A673 (cell line): Measurements from ENCODE around the gene HPX. TPM values are rescaled to one million over a fixed set of nuclear protein-coding genes. Genes with fewer than 3 reads are reported as not detected.

Experiments used
- BruUV-seq: library from RNA; stranded (reverse); fragments of 400-500 nt; replicated peaks from 2 replicates; lab custom pipeline; 2021; lab: Mats Ljungman, UMichigan
- CTCF ChIA-PET: fragments of 300-600 bp; sonication (Branson Sonifier 250); formaldehyde crosslinking; loops from one replicate; lab custom pipeline; 2022; ENCODE audit warnings: antibody characterized with exemption; lab: Charles Lee
- POLR2A ChIA-PET: fragments of 300-600 bp; sonication (Branson Sonifier 250); formaldehyde crosslinking; loops from one replicate; lab custom pipeline; 2022; ENCODE audit warnings: antibody characterized with exemption; ENCODE audit not compliant: low non-redundant PET; lab: Charles Lee
- DNase-seq: peaks from one replicate; pipeline ENCODE4 v3.0.0-alpha.2; 2015; ENCODE audit warnings: low spot score
- H3K27ac ChIP-seq: fragments of 200-600 bp; sonication (generic); 2 replicates; pipeline ENCODE4 v1.5.1; 2016; ENCODE audit warnings: mixed run types, low read depth, mild to moderate bottlenecking, mixed read lengths, antibody characterized with exemption, low read length; ENCODE audit not compliant: poor library complexity, severe bottlenecking
- H3K27me3 ChIP-seq: fragments of 200-600 bp; sonication (generic); replicated peaks from 2 replicates; pipeline ENCODE4 v1.6.1; 2017; ENCODE audit warnings: mixed run types, low read depth, mild to moderate bottlenecking, mixed read lengths, antibody characterized with exemption, low read length; ENCODE audit not compliant: insufficient read depth, poor library complexity
- H3K36me3 ChIP-seq: fragments of 200-600 bp; sonication (generic); 2 replicates; pipeline ENCODE4 v1.6.1; 2016; ENCODE audit warnings: mixed run types, mild to moderate bottlenecking, mixed read lengths, antibody characterized with exemption, low read length; ENCODE audit not compliant: insufficient read depth, poor library complexity, severe bottlenecking
- H3K4me1 ChIP-seq: fragments of 200-600 bp; sonication (generic); 2 replicates; pipeline ENCODE4 v1.6.1; 2017; ENCODE audit warnings: mixed run types, mild to moderate bottlenecking, mixed read lengths, antibody characterized with exemption, low read length; ENCODE audit not compliant: insufficient read depth, poor library complexity, severe bottlenecking
- H3K4me3 ChIP-seq: fragments of 200-600 bp; sonication (generic); 2 replicates; pipeline ENCODE4 v1.5.1; 2016; ENCODE audit warnings: low read depth, mixed run types, mild to moderate bottlenecking, mixed read lengths, low read length; ENCODE audit not compliant: poor library complexity, severe bottlenecking
- H3K9me3 ChIP-seq: fragments of 200-600 bp; sonication (generic); 2 replicates; pipeline ENCODE4 v1.6.1; 2016; ENCODE audit warnings: mixed run types, low read depth, mild to moderate bottlenecking, mixed read lengths, antibody characterized with exemption, low read length; ENCODE audit not compliant: poor library complexity, severe bottlenecking
- EZH2 ChIP-seq: fragments of 200-600 bp; sonication (generic); IDR thresholded peaks from 2 replicates; pipeline ENCODE4 v1.6.1; 2017; ENCODE audit warnings: borderline replicate concordance, low read depth, mild to moderate bottlenecking, mixed read lengths, antibody characterized with exemption, low read length; ENCODE audit not compliant: poor library complexity, severe bottlenecking
- intact Hi-C: fragments of 100-400 bp; cut with micrococcal nuclease; formaldehyde crosslinking; loops from one replicate; pipeline ENCODE4 v1.10.0; 2022; ENCODE audit not compliant: unreplicated experiment
- total RNA-seq: library from RNA; stranded (reverse); gene quantifications from 2 replicates; pipeline ENCODE4 v1.2.3, GENCODE V29; 2021
- TF ChIP-seq, protein P1 (sequence below): fragments of 300-800, 200-600 bp; sonication (generic); conservative IDR thresholded peaks from 2 replicates; pipeline ENCODE4 v1.5.1; 2017; ENCODE audit warnings: low read depth, mild to moderate bottlenecking, antibody characterized with exemption, low read length, moderate library complexity, mixed read lengths

HPX gene
- total RNA-seq, 1 experiment from 2014 or later, result 4.5 TPM

DNA sequence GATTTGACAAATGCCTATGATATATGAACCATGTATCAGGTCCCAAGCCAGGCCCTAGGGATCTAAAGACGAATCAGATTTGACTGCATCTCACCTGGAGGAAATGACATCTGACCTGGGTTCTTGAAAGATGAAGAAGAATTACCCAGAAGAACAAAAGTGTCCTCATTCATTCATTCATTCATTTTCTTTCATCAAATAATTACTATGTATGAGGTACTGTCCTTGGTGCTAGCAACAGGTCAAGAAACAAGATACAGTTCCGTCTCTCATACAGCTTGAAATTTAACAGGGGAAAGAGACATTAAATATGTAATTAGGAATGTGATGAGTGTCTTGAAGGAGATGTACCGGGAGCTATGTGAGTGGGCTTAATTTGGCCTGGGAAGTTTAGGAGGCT, 20.1 kb downstream of the HPX start:
- intact Hi-C loops, result no loop called here
- no peaks in the 10 kb centered on the region for H3K27me3 ChIP-seq
- no peak for DNase-seq
- ChIA-PET CTCF (no interaction called here), POLR2A (interaction anchor here (0.6 kb wide), 1 partner anchor 25 kb away, joined by 7 read pairs; no protein-coding TSS in a partner anchor)
- H3K4me3 ChIP-seq, result no peak overlapping the region
- H3K4me1 ChIP-seq, result peaks cover 3% of the 10 kb centered on the region
- BruUV-seq, result no TSS peak
- no peak overlapping the region for H3K27ac ChIP-seq
- no peaks in the 10 kb centered on the region for H3K9me3 ChIP-seq
- TF ChIP-seq EZH2, result no peak
- TF ChIP-seq, protein P1, sequence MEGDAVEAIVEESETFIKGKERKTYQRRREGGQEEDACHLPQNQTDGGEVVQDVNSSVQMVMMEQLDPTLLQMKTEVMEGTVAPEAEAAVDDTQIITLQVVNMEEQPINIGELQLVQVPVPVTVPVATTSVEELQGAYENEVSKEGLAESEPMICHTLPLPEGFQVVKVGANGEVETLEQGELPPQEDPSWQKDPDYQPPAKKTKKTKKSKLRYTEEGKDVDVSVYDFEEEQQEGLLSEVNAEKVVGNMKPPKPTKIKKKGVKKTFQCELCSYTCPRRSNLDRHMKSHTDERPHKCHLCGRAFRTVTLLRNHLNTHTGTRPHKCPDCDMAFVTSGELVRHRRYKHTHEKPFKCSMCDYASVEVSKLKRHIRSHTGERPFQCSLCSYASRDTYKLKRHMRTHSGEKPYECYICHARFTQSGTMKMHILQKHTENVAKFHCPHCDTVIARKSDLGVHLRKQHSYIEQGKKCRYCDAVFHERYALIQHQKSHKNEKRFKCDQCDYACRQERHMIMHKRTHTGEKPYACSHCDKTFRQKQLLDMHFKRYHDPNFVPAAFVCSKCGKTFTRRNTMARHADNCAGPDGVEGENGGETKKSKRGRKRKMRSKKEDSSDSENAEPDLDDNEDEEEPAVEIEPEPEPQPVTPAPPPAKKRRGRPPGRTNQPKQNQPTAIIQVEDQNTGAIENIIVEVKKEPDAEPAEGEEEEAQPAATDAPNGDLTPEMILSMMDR, result no peak
- H3K36me3 ChIP-seq, result no peaks in the 10 kb centered on the region

DNA sequence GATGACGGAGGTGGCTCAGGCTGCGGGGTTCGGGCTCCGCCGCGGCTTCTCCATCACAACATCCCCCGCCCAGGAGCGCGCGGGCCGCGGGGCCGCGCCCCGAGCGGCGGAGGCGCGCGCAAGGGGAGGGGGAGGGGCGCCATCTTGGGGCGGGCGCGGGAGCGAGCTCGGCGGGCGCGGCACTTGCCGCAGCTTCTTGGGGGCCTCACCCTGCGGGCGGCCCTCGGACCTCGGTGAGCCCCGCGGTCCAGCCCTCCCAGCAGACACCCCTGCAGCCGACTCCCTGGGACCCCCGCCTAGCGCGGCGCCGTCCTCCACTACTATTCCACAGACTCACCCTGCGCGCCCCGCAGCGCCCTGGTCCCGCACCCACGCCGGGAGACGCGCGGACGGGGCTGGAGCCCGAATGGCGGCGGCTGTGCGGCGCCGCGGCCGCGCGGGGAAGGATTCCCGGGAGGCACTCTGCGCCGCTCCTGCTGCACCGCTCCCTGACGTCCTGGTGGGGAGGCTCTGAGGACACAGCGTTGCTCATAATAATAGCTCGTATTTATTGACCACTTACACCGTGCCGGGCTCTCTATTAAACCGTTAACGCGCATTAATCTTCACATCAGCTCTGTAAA, 21.7 kb downstream of the HPX start, which contains the start of gene APBB1:
Gene APBB1, minus strand, starts transcription at position 86 of the 623 bp plus-strand sequence. CDS start 7,747 bp downstream, outside the sequence.
- no peak for TF ChIP-seq EZH2
- DNase-seq, result peak; percentile 76
- H3K4me3 ChIP-seq, result peak within 1 kb of the TSS; percentile 87
- POLR2A ChIA-PET, result no interaction called here
- CTCF ChIA-PET, result interaction anchor here (0.5 kb wide), 1 partner anchor 21 kb away, joined by 4 read pairs; no protein-coding TSS in a partner anchor
- BruUV-seq, result no TSS peak
- no peaks in the 10 kb centered on the region for H3K27me3 ChIP-seq
- H3K9me3 ChIP-seq, result no peaks in the 10 kb centered on the region
- H3K4me1 ChIP-seq, result peaks cover 11% of the 10 kb centered on the region
- intact Hi-C loops, result loop anchor here (2.0 kb wide), 1 partner anchor 20 kb away; no protein-coding TSS in a partner anchor
- peak within 1 kb of the TSS; percentile 90 for H3K27ac ChIP-seq
- H3K36me3 ChIP-seq, result no peaks in the 10 kb centered on the region

DNA sequence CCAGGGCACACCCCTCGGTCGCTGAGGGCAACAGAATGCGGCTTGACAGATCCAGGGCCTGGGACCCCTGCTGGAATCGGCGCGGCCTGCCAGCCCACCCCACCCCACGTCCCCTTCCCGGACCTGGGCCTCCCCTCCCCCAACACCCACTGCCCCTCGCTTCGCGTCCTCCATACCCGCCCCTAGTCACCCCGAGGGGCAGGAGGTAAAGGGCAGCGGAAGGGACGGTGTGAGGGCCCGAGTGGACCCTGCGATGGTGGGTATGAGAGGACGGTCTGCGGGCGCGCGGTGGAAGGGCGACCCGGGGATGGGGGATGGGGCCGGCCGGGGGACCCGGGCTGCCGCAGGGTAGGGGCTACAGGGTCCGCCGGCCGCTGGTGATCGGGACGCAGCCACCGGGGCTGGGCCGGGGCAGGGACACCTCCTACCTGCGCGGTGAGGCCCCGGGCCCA, 22.2 kb downstream of the HPX start:
- ChIA-PET CTCF (no interaction called here), POLR2A (interaction anchor here (0.5 kb wide), 1 partner anchor 46 kb away, joined by 6 read pairs; no protein-coding TSS in a partner anchor)
- no peaks in the 10 kb centered on the region for H3K36me3 ChIP-seq
- DNase-seq, result no peak
- BruUV-seq, result no TSS peak
- TF ChIP-seq, protein P1, result no peak
- no peak for TF ChIP-seq EZH2
- intact Hi-C loops, result loop anchor here (2.0 kb wide), 1 partner anchor 20 kb away; no protein-coding TSS in a partner anchor
- H3K27me3 ChIP-seq, result no peaks in the 10 kb centered on the region
- peak overlapping the region; percentile 87 for H3K4me3 ChIP-seq
- peak overlapping the region; percentile 90 for H3K27ac ChIP-seq
- H3K9me3 ChIP-seq, result no peaks in the 10 kb centered on the region
- H3K4me1 ChIP-seq, result peaks cover 13% of the 10 kb centered on the region
